NT2/D1 (cell line): ENCODE results near the gene GNG13.

Experiments used
- DNase-seq: peaks from one replicate; pipeline ENCODE4 v3.0.0-alpha.2; 2011; ENCODE audit warnings: low read depth, low spot score
- H3K27me3 ChIP-seq: 2 replicates; pipeline ENCODE4 v1.6.0; 2011; ENCODE audit warnings: mild to moderate bottlenecking; ENCODE audit not compliant: insufficient read length, insufficient read depth
- H3K36me3 ChIP-seq: 2 replicates; pipeline ENCODE4 v1.6.1; 2011; ENCODE audit warnings: mild to moderate bottlenecking, low read length, mixed read lengths; ENCODE audit not compliant: insufficient read depth, insufficient read length
- H3K4me1 ChIP-seq: 2 replicates; pipeline ENCODE4 v1.5.1; 2011; ENCODE audit not compliant: insufficient read depth, insufficient read length
- H3K4me3 ChIP-seq: 2 replicates; pipeline ENCODE4 v1.5.1; 2011; ENCODE audit warnings: low read depth; ENCODE audit not compliant: insufficient read length
- H3K9ac ChIP-seq: 2 replicates; pipeline ENCODE4 v1.6.0; 2011; ENCODE audit warnings: low read depth; ENCODE audit not compliant: insufficient read length
- H3K9me3 ChIP-seq: 2 replicates; pipeline ENCODE4 v1.5.1; 2011; ENCODE audit warnings: mild to moderate bottlenecking, low read length; ENCODE audit not compliant: insufficient read depth
- SUZ12 ChIP-seq: IDR thresholded peaks from 2 replicates; pipeline ENCODE4 v1.6.1; 2011; ENCODE audit not compliant: insufficient read length, insufficient read depth; ENCODE audit errors: extremely low read depth
- YY1 ChIP-seq: IDR thresholded peaks from 2 replicates; pipeline ENCODE4 v1.6.1; 2011; ENCODE audit not compliant: insufficient read length, insufficient read depth
- ZNF274 ChIP-seq: IDR thresholded peaks from 2 replicates; pipeline ENCODE4 v1.6.1; 2011; ENCODE audit warnings: mild to moderate bottlenecking, low read depth, low read length

GNG13 gene

DNA sequence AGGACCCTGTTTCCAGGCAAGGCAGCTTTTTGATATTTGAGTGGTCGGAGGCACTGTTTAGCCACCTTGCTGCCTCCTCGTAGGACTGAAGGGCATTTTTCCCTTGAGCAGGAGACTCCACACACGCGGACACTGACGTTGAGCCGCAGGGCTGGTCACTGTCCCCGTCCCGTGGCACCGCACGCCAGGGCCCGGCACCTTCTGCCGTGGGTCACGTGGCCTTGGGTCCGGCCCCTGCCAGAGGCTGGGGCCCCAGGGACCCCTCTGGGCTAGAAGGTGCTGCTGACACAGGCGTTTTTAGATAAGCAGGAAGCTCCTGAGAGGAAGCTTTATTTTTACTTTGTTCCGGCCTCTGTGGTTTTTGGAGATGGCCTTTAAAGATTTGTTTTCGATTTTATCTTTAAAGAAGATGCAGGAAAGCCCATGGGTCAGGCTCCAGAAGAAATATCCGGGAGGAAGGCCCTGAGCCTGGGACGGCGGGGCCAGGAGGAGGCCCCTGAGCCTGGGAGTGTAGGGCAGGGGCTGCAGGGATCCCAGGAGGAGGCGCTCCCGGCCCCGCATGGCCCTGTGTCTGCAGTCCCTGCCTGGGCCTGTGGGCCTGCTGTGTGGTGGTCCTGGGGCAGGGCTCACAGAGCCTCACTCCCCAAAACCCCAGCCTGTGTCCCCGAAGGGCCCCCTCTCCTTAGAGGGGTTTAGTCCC is 30.5 kb upstream of the GNG13 start:
- Histone ChIP-seq H3K27me3 (no peaks in the 10 kb centered on the region), H3K36me3 (no peaks in the 10 kb centered on the region), H3K4me1 (peaks cover 3% of the 10 kb centered on the region), H3K4me3 (no peak overlapping the region), H3K9ac (no peak overlapping the region), H3K9me3 (peaks cover 9% of the 10 kb centered on the region)
- TF ChIP-seq ZNF274 (no peak), YY1 (no peak), SUZ12 (no peak)
- DNase-seq = no peak

DNA sequence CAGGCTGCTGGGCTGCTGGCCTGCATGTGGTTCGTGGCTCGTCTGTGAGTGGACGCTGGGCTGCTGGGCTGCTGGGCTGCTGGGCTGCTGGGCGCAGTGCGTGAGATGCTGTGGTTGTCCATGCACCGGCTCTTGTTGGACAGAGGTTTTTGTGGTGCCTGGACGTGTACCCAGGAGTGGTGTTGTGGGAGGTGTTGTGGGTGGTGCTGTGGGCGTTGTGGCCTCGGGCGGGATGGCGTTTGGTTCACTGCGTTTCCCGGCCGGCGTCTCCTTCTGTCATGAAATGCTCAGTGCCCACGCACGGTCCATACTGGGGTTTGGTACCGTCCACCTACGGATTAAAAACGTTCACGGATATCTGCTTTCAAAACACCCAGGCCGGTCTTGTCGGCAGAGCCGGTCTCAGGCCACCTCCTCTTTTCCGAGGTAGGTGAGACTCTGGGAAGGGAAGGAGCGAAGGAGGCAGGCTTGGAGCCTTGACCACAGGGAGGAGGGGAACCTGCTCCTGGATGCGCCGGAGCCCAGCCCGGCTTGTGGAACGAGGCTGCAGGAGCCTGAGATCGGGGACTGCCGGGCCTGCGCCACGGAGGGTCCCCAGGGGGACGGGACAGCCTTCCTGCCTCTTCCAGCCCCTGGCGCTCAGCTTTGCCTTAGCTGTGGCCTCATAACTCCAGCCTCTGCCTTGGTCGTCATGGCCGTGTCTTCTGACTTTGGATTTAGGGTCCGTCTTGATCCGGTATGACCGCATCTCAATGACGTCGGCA is 29.8 kb upstream of the GNG13 start:
- no peaks in the 10 kb centered on the region for H3K36me3 ChIP-seq
- 0 out of 2 replicates have a peak, but pooled peaks cover 2% of the 10 kb centered on the region for H3K9me3 ChIP-seq
- H3K4me1 ChIP-seq = peaks cover 5% of the 10 kb centered on the region
- TF ChIP-seq SUZ12 = no peak
- TF ChIP-seq YY1 = no peak
- TF ChIP-seq ZNF274 = no peak
- no peaks in the 10 kb centered on the region for H3K27me3 ChIP-seq
- DNase-seq = no peak
- no peak overlapping the region for H3K4me3 ChIP-seq
- no peak overlapping the region for H3K9ac ChIP-seq

DNA sequence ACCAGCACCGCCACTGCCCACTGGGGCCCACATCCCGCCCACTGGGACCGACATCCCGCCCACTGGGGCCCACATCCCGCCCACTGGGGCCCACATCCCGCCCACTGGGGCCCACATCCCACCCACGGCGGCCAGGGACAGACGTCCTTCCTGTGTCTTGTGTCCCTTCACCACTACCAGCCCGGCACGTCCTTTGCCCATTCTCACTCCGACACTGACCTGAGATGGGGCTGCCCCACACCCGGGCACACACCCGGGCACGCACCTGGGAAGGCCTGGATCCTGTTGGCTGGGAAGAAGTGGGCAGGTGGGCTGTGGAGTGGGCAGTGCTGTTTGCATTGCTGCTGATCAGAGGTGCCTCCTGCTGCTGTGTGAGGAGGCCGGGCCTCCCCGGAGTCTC is 28.4 kb upstream of the GNG13 start:
- Histone ChIP-seq H3K36me3 (no peaks in the 10 kb centered on the region), H3K9ac (no peak overlapping the region), H3K4me1 (peaks cover 5% of the 10 kb centered on the region), H3K4me3 (no peak overlapping the region), H3K27me3 (no peaks in the 10 kb centered on the region), H3K9me3 (no peaks in the 10 kb centered on the region)
- no peak for DNase-seq
- TF ChIP-seq ZNF274 (no peak), SUZ12 (no peak), YY1 (no peak)

DNA sequence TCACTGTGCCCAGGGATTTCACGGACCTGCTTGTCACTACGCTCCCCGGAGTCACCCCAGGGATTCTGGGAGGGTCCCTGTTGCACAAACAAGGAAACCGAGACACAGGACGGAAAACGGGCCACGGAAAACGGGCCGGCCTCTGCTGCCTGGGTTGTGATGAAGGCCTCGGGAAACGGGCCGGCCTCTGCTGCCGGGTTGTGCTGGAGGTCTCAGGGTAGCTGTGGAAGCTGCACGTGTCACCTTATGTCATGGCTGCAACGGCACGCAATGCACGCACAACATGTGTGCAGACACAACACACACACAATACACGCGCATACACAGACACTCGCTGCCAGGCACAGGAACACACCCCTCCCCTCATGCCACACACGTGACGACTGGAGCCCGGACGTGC is 27.0 kb upstream of the GNG13 start:
- Histone ChIP-seq H3K9ac (no peak overlapping the region), H3K27me3 (no peaks in the 10 kb centered on the region), H3K4me3 (no peak overlapping the region), H3K9me3 (no peaks in the 10 kb centered on the region), H3K4me1 (peaks cover 5% of the 10 kb centered on the region), H3K36me3 (no peaks in the 10 kb centered on the region)
- TF ChIP-seq SUZ12 (no peak), ZNF274 (no peak), YY1 (no peak)
- no peak for DNase-seq

DNA sequence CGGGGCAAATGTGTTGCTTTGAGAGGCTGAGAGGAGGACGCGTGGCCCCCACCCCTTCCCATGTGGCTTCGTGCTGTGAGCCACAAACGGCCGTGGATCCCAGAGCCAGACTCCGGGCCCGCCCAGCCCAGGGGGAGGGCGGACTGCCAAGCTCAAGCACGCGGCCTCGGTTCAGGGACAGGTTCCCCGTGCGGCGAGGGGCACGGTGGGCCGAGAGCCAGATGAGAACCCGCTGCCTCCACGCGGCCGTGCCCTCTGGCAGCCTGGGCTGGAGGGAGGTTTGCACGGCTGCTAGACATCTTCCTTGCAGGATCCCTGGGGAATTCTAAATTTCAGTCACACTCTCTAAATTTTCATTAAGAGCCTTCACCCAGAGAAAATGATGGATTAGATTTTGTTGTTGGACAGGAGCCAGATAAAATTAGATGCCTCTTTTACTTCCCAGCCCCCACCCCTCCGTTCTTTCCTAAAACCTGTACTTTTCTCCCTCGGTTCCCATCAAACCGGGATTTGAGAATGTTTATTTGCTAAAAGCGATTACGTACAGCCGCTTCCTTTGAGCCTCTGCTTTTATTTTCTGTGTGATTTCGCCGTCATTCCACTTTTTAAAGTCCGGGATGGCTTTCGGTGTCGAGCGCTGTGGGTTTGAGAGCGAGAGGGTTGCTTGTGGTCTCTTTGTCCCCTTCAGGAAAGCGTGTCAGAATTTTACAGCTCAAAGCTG is 25.0 kb upstream of the GNG13 start:
- no peak for TF ChIP-seq SUZ12
- Histone ChIP-seq H3K9ac (no peak overlapping the region), H3K36me3 (no peaks in the 10 kb centered on the region), H3K4me1 (peaks cover 9% of the 10 kb centered on the region), H3K27me3 (no peaks in the 10 kb centered on the region), H3K4me3 (no peak overlapping the region), H3K9me3 (no peaks in the 10 kb centered on the region)
- no peak for DNase-seq

DNA sequence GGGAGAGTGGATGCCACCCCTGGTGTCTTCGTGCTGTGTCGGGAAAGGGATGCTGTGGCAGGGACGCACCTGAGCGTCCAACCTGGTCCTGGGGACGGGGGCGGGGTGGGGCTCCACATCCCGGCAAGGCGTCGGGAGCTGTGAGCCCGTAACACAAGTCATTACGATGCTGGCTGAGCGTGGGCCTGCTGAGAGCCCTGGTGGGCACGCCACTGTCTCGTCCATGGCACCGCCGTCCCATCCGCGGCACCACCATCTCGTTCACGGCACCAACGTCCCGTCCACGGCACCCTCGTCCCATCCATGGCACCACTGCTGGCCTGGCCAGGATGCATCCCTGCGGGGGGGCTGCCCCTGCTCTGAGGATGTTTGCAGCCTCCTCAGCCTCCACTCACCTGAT is 24.1 kb upstream of the GNG13 start:
- no peak overlapping the region for H3K9ac ChIP-seq
- no peaks in the 10 kb centered on the region for H3K36me3 ChIP-seq
- no peak overlapping the region for H3K4me3 ChIP-seq
- H3K4me1 ChIP-seq = peaks cover 9% of the 10 kb centered on the region
- DNase-seq = no peak
- H3K9me3 ChIP-seq = no peaks in the 10 kb centered on the region
- TF ChIP-seq SUZ12 = no peak
- no peak for TF ChIP-seq YY1
- no peak for TF ChIP-seq ZNF274
- no peaks in the 10 kb centered on the region for H3K27me3 ChIP-seq

DNA sequence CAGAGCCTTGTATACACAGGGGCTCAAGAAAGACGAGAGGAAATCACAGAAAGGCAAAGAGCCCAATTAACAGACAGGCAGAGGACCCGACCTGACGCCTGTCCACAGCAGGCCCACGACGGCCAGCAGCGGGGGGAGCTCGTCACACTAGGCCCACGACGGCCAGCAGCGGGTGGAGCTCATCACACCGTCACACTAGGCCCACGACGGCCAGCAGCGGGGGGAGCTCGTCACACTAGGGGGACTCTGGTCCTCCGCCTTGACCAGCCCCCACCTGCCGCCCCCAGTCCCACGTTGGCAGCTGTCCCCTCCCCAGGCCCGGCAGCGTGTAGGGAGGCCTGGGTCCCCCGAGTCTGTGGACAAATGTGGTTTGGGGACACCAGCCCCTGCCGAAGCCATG is 23.7 kb upstream of the GNG13 start:
- no peak for DNase-seq
- TF ChIP-seq YY1 = no peak
- no peak for TF ChIP-seq ZNF274
- TF ChIP-seq SUZ12 = no peak
- H3K4me1 ChIP-seq = peaks cover 9% of the 10 kb centered on the region
- no peak overlapping the region for H3K4me3 ChIP-seq
- no peak overlapping the region for H3K9ac ChIP-seq
- H3K27me3 ChIP-seq = no peaks in the 10 kb centered on the region
- H3K9me3 ChIP-seq = no peaks in the 10 kb centered on the region
- H3K36me3 ChIP-seq = no peaks in the 10 kb centered on the region
